Lower leg skin (tissue), 4 donors: ENCODE measurements around the gene TMEM44. TPM values are rescaled to one million over a fixed set of nuclear protein-coding genes. Genes with fewer than 3 reads are reported as not detected.

Experiments used
- DNase-seq, 2 donors: peaks; one replicate each; pipeline ENCODE4 v3.0.0-alpha.2; 2019; ENCODE audit warnings: low spot score in 2 of 2
- H3K4me3 ChIP-seq: fragments of 200-600 bp; sonication (generic); 2 replicates; pipeline ENCODE4 v1.5.1; 2017; ENCODE audit warnings: mild to moderate bottlenecking, low read depth; ENCODE audit not compliant: poor library complexity, severe bottlenecking
- POLR2A ChIP-seq, 2 donors: fragments of 450-650 bp; IDR thresholded peaks; one replicate each; pipeline ENCODE4 v1.6.1; 2016 to 2017; ENCODE audit warnings: antibody characterized with exemption in 2 of 2, mild to moderate bottlenecking in 1 of 2, moderate library complexity in 1 of 2
- WGBS, 2 donors: methylation state at CpG; one replicate each; pipeline ENCODE4 v1.1.5; 2018; 5-methylcytosine and 5-hydroxymethylcytosine counted together
- intact Hi-C: fragments of 100-400 bp; cut with DNase I; formaldehyde crosslinking; loops from one replicate; pipeline ENCODE4 v1.15.0; 2023; ENCODE audit warnings: low total_unique reads
- total RNA-seq, 4 donors: library from RNA; depleted of rRNA; stranded (reverse); fragments of >200 nt; gene quantifications; one replicate each; pipeline ENCODE4 v1.1.0, GENCODE V29; 2016
- TF ChIP-seq, protein P1 (sequence below), 3 donors: fragments of 450-650 bp; IDR thresholded peaks; one replicate each; pipeline ENCODE4 v1.5.1; 2016; ENCODE audit warnings: antibody characterized with exemption in 3 of 3, mild to moderate bottlenecking in 3 of 3, moderate library complexity in 2 of 3

Gene TMEM44
- total RNA-seq, 4 donors from 2014 or later: 1.2 to 8.5 (median 4.6) TPM

- no peak for TF ChIP-seq POLR2A (IDR thresholded peaks at IDR 0.05)
- TF ChIP-seq, protein P1, sequence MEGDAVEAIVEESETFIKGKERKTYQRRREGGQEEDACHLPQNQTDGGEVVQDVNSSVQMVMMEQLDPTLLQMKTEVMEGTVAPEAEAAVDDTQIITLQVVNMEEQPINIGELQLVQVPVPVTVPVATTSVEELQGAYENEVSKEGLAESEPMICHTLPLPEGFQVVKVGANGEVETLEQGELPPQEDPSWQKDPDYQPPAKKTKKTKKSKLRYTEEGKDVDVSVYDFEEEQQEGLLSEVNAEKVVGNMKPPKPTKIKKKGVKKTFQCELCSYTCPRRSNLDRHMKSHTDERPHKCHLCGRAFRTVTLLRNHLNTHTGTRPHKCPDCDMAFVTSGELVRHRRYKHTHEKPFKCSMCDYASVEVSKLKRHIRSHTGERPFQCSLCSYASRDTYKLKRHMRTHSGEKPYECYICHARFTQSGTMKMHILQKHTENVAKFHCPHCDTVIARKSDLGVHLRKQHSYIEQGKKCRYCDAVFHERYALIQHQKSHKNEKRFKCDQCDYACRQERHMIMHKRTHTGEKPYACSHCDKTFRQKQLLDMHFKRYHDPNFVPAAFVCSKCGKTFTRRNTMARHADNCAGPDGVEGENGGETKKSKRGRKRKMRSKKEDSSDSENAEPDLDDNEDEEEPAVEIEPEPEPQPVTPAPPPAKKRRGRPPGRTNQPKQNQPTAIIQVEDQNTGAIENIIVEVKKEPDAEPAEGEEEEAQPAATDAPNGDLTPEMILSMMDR (IDR thresholded peaks at IDR 0.05): no peak
- intact Hi-C loops: no loop called here
- no peak overlapping the region for H3K4me3 ChIP-seq
- DNase-seq: no peak
- 59 to 66% methylated on average over 7 of the region's 7 CpGs for WGBS, 2 donors
Measured at GRCh38 chr3:194561306-194561974, 71.8 kb downstream of the TMEM44 start.

DNA sequence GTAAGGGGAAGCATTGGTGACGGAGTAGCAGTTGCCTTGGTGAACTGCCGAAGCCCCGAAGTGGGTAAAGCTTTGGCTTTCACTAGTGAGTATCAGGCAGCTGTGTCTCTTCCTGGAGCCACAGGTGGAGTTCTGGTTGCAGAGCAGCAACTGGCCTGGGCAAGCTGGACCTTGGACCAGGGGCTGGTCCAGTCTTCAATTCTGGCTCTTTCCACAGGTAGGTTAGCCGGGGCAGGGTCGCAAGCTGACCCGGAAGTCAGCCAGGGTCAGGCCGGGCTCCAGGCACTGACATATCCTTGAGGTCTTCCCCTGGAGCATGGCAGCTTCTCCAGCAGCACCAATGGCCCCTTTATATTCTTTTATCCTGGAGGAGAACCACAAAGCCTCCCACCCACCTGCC, 73.2 kb downstream of the TMEM44 start:
- no peak for TF ChIP-seq POLR2A (IDR thresholded peaks at IDR 0.05)
- TF ChIP-seq, protein P1 (IDR thresholded peaks at IDR 0.05): no peak
- intact Hi-C loops: no loop called here
- no peak for DNase-seq
- no peak overlapping the region for H3K4me3 ChIP-seq
- 92 to 94% methylated on average over 7 of the region's 7 CpGs for WGBS, 2 donors

GRCh38 chr3:194559530-194559929, 73.7 kb downstream of the TMEM44 start:
- intact Hi-C loops: no loop called here
- 88 to 93% methylated on average over 5 of the region's 5 CpGs for WGBS, 2 donors
- no peak for DNase-seq
- no peak for TF ChIP-seq POLR2A (IDR thresholded peaks at IDR 0.05)
- TF ChIP-seq, protein P1 (IDR thresholded peaks at IDR 0.05): no peak
- H3K4me3 ChIP-seq: no peak overlapping the region

GRCh38 chr3:194556086-194557056, 76.8 kb downstream of the TMEM44 start:
- TF ChIP-seq, protein P1 (IDR thresholded peaks at IDR 0.05): no peak
- TF ChIP-seq POLR2A (IDR thresholded peaks at IDR 0.05): no peak
- intact Hi-C loops: no loop called here
- 71 to 76% methylated on average over 13 of the region's 13 CpGs for WGBS, 2 donors
- H3K4me3 ChIP-seq: no peak overlapping the region
- no peak for DNase-seq

DNA sequence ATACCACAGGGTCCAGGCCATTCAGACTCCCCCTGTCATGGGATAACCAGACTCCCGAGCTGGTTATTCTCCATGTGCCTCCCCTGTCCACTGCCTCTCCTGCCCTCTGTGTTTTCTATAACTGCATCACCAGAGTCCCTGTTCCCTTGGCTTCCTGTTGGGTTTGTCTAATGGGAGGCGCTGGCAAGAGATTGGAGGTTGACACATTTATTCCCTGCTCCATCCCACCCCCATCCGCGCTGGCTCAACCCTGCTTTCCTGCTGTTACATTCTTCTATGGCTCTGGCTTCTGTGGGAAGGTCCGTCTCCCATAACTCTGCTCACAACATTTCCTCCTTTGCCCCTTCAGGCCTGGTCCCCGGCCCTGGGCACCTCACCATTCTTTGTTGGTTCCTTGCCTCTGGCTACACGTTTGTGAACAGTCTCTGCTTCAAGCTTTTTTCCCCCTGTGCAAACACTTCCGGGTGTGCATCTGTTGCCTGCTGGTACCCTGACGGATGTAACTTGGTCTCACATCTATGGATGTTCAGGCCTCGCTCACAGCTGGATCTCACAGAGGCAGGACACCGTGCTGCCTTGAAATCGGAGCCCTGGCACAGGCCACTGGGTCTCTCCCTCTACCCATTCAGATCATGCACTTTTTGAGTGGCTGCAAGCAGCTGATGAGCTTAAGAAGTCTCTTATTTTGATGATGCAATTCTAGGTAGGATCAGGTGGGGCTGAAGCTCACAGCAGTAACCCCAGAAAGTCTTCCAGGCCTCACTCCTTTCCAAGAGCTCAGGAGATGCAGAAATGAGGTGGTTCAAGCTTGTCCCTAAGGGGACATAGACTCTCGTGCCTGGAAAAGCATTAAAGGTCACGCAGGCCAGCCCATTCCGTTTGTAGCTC, 77.8 kb downstream of the TMEM44 start:
- WGBS, 2 donors: 80 to 83% methylated on average over 15 of the region's 15 CpGs
- TF ChIP-seq, protein P1 (IDR thresholded peaks at IDR 0.05): no peak
- TF ChIP-seq POLR2A (IDR thresholded peaks at IDR 0.05): no peak
- intact Hi-C loops: no loop called here
- no peak for DNase-seq
- no peak overlapping the region for H3K4me3 ChIP-seq
